Suprapubic skin (tissue), 4 donors: Measurements from ENCODE around the gene ATP12A.

Experiments
- POLR2A ChIP-seq, 2 donors: fragments of 450-650 bp; IDR thresholded peaks; one replicate each; pipeline ENCODE4 v1.6.1; 2017; ENCODE audit warnings: antibody characterized with exemption in 2 of 2, mild to moderate bottlenecking in 2 of 2, moderate library complexity in 2 of 2
- POLR2AphosphoS5 ChIP-seq, 3 donors: sonication (generic); formaldehyde crosslinking; IDR thresholded peaks; one replicate each; pipeline ENCODE4 v1.6.1; 2017; ENCODE audit warnings: antibody characterized with exemption in 3 of 3
- TF ChIP-seq, protein P1 (sequence below), 2 donors: fragments of 200-600 bp in 1 of 2; fragments of 450-650 bp in 1 of 2; sonication (generic) in 1 of 2; IDR thresholded peaks; one replicate each; pipeline ENCODE4 v1.5.1; 2016 to 2019; ENCODE audit warnings: antibody characterized with exemption in 2 of 2, mild to moderate bottlenecking in 1 of 2, moderate library complexity in 1 of 2

DNA sequence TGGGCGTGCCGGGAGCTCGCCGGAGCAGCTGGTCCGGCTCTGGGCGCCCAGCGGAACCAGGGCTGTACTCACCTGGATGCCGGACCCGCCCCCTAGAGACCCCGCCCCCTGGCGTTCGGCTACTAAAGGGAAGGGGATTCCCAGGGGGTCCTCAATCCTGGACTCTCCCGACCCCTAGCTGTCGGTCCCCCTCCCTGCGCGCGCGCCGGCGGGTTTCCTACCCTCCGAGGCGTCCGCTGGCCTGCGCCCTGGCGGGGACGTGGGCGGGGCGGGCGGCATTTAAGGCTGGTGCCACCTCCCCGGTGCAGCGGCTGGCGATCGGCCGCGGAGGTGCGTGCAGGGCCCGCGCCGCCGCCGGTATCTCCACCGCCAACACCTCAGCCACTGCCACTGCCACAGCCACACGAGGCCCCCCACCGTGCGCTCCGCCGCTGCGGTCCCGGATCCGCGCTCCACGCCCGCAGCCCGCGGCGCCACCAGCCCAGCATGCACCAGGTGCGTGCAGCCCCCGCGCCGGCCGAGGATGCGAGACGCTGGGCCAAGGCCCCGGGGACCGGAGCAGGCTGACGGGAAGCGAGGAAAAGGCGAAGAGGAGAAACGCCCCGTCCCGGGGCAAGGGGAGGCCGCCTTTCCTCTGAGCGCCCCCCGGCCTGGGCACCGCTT, at the start of gene ATP12A:
- TF ChIP-seq, protein P1, sequence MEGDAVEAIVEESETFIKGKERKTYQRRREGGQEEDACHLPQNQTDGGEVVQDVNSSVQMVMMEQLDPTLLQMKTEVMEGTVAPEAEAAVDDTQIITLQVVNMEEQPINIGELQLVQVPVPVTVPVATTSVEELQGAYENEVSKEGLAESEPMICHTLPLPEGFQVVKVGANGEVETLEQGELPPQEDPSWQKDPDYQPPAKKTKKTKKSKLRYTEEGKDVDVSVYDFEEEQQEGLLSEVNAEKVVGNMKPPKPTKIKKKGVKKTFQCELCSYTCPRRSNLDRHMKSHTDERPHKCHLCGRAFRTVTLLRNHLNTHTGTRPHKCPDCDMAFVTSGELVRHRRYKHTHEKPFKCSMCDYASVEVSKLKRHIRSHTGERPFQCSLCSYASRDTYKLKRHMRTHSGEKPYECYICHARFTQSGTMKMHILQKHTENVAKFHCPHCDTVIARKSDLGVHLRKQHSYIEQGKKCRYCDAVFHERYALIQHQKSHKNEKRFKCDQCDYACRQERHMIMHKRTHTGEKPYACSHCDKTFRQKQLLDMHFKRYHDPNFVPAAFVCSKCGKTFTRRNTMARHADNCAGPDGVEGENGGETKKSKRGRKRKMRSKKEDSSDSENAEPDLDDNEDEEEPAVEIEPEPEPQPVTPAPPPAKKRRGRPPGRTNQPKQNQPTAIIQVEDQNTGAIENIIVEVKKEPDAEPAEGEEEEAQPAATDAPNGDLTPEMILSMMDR (IDR thresholded peaks at IDR 0.05) = no peak
- TF ChIP-seq POLR2A (IDR thresholded peaks at IDR 0.05) = no peak
- no peak for TF ChIP-seq POLR2AphosphoS5 (IDR thresholded peaks at IDR 0.05)
